PC-9 (cell line): ENCODE data around the gene SAMD11.

Source experiments
- CTCF ChIP-seq: fragments of 200-600 bp; sonication (generic); conservative IDR thresholded peaks from 2 replicates; pipeline ENCODE4 v1.6.1; 2017; ENCODE audit warnings: mixed run types, antibody characterized with exemption, mild to moderate bottlenecking, moderate library complexity
- EZH2 ChIP-seq: fragments of 200-600 bp; sonication (generic); IDR thresholded peaks from 2 replicates; pipeline ENCODE4 v1.8.0; 2017; ENCODE audit warnings: antibody characterized with exemption, low read depth

- TF ChIP-seq CTCF, result no peak
- TF ChIP-seq EZH2, result no peak
Measured at GRCh38 chr1:954927-955326, 31.2 kb downstream of the SAMD11 start.
